Loucy (cell line): ENCODE results near the gene CEP126.
"Not testable (repeated sequence)": the region's sequence is repeated elsewhere in the genome, so short reads cannot be mapped to it uniquely, and the experiment has no call there.

Experiments used
- H2AFZ ChIP-seq: fragments of 200-600 bp; sonication (generic); 2 replicates; pipeline ENCODE4 v1.6.0; 2016; ENCODE audit warnings: antibody characterized with exemption, mild to moderate bottlenecking, low read length, moderate library complexity
- H3F3A ChIP-seq: fragments of 200-600 bp; 2 replicates; pipeline ENCODE4 v1.6.0; 2016; ENCODE audit warnings: antibody characterized with exemption, low read depth, mild to moderate bottlenecking
- H3K27me3 ChIP-seq: fragments of 200-600 bp; sonication (generic); 2 replicates; pipeline ENCODE4 v1.6.1; 2014; ENCODE audit warnings: low read length, mild to moderate bottlenecking; ENCODE audit not compliant: insufficient read depth, poor library complexity, severe bottlenecking
- H3K36me3 ChIP-seq: fragments of 200-600 bp; sonication (generic); 2 replicates; pipeline ENCODE4 v1.6.1; 2016; ENCODE audit warnings: low read length; ENCODE audit not compliant: insufficient read depth
- H3K4me1 ChIP-seq: fragments of 200-600 bp; sonication (generic); 2 replicates; pipeline ENCODE4 v1.5.1; 2014; ENCODE audit warnings: low read length, mild to moderate bottlenecking; ENCODE audit not compliant: insufficient read depth, poor library complexity, severe bottlenecking
- H3K4me2 ChIP-seq: fragments of 200-600 bp; sonication (generic); 2 replicates; pipeline ENCODE4 v1.6.0; 2014; ENCODE audit warnings: antibody characterized with exemption, low read length, low read depth, mild to moderate bottlenecking; ENCODE audit not compliant: poor library complexity, severe bottlenecking
- H3K4me3 ChIP-seq: fragments of 200-600 bp; sonication (generic); 2 replicates; pipeline ENCODE4 v1.5.1; 2014; ENCODE audit warnings: low read length, mild to moderate bottlenecking, mixed read lengths; ENCODE audit not compliant: poor library complexity, severe bottlenecking
- H3K79me2 ChIP-seq: fragments of 200-600 bp; sonication (generic); 2 replicates; pipeline ENCODE4 v1.6.1; 2014; ENCODE audit warnings: low read length; ENCODE audit not compliant: insufficient read depth
- H3K9ac ChIP-seq: fragments of 200-600 bp; sonication (generic); 2 replicates; pipeline ENCODE4 v1.6.0; 2014; ENCODE audit warnings: mild to moderate bottlenecking, low read depth, low read length, moderate library complexity; ENCODE audit not compliant: poor library complexity, severe bottlenecking
- H3K9me2 ChIP-seq: fragments of 200-600 bp; sonication (generic); replicated peaks from 2 replicates; pipeline ENCODE4 v1.6.1; 2016; ENCODE audit warnings: low read depth, low read length, mixed read lengths
- H3K9me3 ChIP-seq: fragments of 200-600 bp; sonication (generic); 2 replicates; pipeline ENCODE4 v1.6.1; 2014; ENCODE audit warnings: mild to moderate bottlenecking, antibody characterized with exemption, low read length, low read depth; ENCODE audit not compliant: insufficient read depth
- H4K20me1 ChIP-seq: fragments of 200-600 bp; sonication (generic); 2 replicates; pipeline ENCODE4 v1.6.0; 2014; ENCODE audit warnings: antibody characterized with exemption, low read length, mild to moderate bottlenecking; ENCODE audit not compliant: insufficient read depth, poor library complexity, severe bottlenecking
- EZH2phosphoT487 ChIP-seq: fragments of 200-600 bp; IDR thresholded peaks from 2 replicates; pipeline ENCODE4 v1.6.1; 2018; ENCODE audit warnings: antibody characterized with exemption, mild to moderate bottlenecking, moderate library complexity, borderline replicate concordance
- TF ChIP-seq, protein P1 (sequence below): fragments of 200-600 bp; sonication (generic); conservative IDR thresholded peaks from 2 replicates; pipeline ENCODE4 v1.5.1; 2014; ENCODE audit warnings: mild to moderate bottlenecking, antibody characterized with exemption, low read length

CEP126 gene

GRCh38 chr11:101987370-101987769, 72.6 kb downstream of the CEP126 start:
- no peak for TF ChIP-seq EZH2phosphoT487
- TF ChIP-seq, protein P1, sequence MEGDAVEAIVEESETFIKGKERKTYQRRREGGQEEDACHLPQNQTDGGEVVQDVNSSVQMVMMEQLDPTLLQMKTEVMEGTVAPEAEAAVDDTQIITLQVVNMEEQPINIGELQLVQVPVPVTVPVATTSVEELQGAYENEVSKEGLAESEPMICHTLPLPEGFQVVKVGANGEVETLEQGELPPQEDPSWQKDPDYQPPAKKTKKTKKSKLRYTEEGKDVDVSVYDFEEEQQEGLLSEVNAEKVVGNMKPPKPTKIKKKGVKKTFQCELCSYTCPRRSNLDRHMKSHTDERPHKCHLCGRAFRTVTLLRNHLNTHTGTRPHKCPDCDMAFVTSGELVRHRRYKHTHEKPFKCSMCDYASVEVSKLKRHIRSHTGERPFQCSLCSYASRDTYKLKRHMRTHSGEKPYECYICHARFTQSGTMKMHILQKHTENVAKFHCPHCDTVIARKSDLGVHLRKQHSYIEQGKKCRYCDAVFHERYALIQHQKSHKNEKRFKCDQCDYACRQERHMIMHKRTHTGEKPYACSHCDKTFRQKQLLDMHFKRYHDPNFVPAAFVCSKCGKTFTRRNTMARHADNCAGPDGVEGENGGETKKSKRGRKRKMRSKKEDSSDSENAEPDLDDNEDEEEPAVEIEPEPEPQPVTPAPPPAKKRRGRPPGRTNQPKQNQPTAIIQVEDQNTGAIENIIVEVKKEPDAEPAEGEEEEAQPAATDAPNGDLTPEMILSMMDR, result no peak

GRCh38 chr11:101993172-101993571, 78.4 kb downstream of the CEP126 start:
- Histone ChIP-seq H3K4me2 (no peak overlapping the region), H3K9ac (no peak overlapping the region), H2AFZ (no peak overlapping the region), H3K9me3 (no peaks in the 10 kb centered on the region), H4K20me1 (no peaks in the 10 kb centered on the region), H3K27me3 (no peaks in the 10 kb centered on the region), H3K4me1 (no peaks in the 10 kb centered on the region), H3K4me3 (no peak overlapping the region), H3K79me2 (no peaks in the 10 kb centered on the region), H3K9me2 (no peaks in the 10 kb centered on the region), H3F3A (no peaks in the 10 kb centered on the region), H3K36me3 (no peaks in the 10 kb centered on the region)
- TF ChIP-seq, protein P1, result no peak
- no peak for TF ChIP-seq EZH2phosphoT487

More at GRCh38 chr11:101987370-101987769, 72.6 kb downstream of the CEP126 start:
- H3K4me3 ChIP-seq, result no peak overlapping the region
- H4K20me1 ChIP-seq, result no peaks in the 10 kb centered on the region
- H3K36me3 ChIP-seq, result no peaks in the 10 kb centered on the region
- no peaks in the 10 kb centered on the region for H3K4me1 ChIP-seq
- H3K9me3 ChIP-seq, result no peaks in the 10 kb centered on the region
- H3K79me2 ChIP-seq, result no peaks in the 10 kb centered on the region
- no peaks in the 10 kb centered on the region for H3F3A ChIP-seq
- no peak overlapping the region for H2AFZ ChIP-seq
- H3K27me3 ChIP-seq, result no peaks in the 10 kb centered on the region
- no peak overlapping the region for H3K9ac ChIP-seq
- no peaks in the 10 kb centered on the region for H3K9me2 ChIP-seq
- H3K4me2 ChIP-seq, result no peak overlapping the region

GRCh38 chr11:101994052-101994469, 79.3 kb downstream of the CEP126 start:
- H3K9ac ChIP-seq, H3K27me3 ChIP-seq, H4K20me1 ChIP-seq, H3F3A ChIP-seq, H3K9me3 ChIP-seq, H3K79me2 ChIP-seq, H3K36me3 ChIP-seq, H3K4me2 ChIP-seq, H3K4me1 ChIP-seq, H2AFZ ChIP-seq, H3K4me3 ChIP-seq, H3K9me2 ChIP-seq: not testable (repeated sequence)

- Histone ChIP-seq H3K4me1 (no peaks in the 10 kb centered on the region), H3K27me3 (no peaks in the 10 kb centered on the region), H3K79me2 (no peaks in the 10 kb centered on the region), H3K9me3 (no peaks in the 10 kb centered on the region), H4K20me1 (no peaks in the 10 kb centered on the region), H3K9ac (no peak overlapping the region), H3F3A (no peaks in the 10 kb centered on the region), H3K36me3 (no peaks in the 10 kb centered on the region), H3K4me2 (no peak overlapping the region), H2AFZ (no peak overlapping the region), H3K4me3 (no peak overlapping the region), H3K9me2 (no peaks in the 10 kb centered on the region)
- TF ChIP-seq EZH2phosphoT487, result no peak
- TF ChIP-seq, protein P1, result no peak
Observed at GRCh38 chr11:101996111-101996510, 81.3 kb downstream of the CEP126 start.
